Hematopoietic multipotent progenitor cell treated with erythropoietin and hydrocortisone succinate and interleukin-3 and kit ligand, for 15 days (in vitro differentiated cells): ENCODE measurements around the gene SPIRE2.
"Not testable (repeated sequence)": the region's sequence is repeated elsewhere in the genome, so short reads cannot be mapped to it uniquely, and the experiment has no call there.

ENCODE experiments used
- DNase-seq: peaks from one replicate; pipeline ENCODE4 v3.0.0-alpha.2; 2015; ENCODE audit warnings: low spot score

Gene SPIRE2, protein sequence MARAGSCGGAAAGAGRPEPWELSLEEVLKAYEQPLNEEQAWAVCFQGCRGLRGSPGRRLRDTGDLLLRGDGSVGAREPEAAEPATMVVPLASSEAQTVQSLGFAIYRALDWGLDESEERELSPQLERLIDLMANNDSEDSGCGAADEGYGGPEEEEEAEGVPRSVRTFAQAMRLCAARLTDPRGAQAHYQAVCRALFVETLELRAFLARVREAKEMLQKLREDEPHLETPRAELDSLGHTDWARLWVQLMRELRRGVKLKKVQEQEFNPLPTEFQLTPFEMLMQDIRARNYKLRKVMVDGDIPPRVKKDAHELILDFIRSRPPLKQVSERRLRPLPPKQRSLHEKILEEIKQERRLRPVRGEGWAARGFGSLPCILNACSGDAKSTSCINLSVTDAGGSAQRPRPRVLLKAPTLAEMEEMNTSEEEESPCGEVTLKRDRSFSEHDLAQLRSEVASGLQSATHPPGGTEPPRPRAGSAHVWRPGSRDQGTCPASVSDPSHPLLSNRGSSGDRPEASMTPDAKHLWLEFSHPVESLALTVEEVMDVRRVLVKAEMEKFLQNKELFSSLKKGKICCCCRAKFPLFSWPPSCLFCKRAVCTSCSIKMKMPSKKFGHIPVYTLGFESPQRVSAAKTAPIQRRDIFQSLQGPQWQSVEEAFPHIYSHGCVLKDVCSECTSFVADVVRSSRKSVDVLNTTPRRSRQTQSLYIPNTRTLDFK

DNA sequence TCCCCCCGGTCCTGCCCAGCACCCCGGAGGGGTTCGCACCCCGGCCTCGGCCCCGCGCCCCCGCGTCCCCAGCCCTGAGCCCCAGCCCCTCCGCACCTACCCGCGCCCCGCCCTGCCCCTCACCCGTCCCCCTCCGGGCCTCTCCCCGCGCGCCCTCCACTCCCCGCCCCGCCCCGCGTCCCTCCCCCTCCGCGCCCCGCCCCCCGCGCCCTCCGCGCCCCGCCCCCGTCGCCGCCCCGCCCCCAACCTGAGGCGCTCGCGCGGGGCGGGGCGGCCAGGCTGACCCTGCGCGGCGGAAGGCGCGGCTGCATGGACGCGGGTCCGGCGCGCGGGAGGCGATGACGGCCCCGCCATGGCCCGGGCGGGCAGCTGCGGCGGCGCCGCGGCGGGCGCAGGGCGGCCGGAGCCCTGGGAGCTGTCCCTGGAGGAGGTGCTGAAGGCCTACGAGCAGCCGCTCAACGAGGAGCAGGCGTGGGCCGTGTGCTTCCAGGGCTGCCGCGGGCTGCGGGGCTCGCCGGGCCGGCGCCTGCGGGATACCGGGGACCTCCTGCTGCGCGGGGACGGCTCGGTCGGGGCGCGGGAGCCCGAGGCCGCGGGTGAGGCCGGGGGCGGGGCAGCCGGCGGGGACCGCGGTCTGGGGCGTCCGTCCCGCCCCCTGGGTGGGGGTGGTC lies at the start of gene SPIRE2:
Gene SPIRE2 (plus strand): TSS at position 277 of the 671 bp plus-strand sequence. CDS start 76 bp downstream, at position 353.
- DNase-seq = peak; percentile 55

DNA sequence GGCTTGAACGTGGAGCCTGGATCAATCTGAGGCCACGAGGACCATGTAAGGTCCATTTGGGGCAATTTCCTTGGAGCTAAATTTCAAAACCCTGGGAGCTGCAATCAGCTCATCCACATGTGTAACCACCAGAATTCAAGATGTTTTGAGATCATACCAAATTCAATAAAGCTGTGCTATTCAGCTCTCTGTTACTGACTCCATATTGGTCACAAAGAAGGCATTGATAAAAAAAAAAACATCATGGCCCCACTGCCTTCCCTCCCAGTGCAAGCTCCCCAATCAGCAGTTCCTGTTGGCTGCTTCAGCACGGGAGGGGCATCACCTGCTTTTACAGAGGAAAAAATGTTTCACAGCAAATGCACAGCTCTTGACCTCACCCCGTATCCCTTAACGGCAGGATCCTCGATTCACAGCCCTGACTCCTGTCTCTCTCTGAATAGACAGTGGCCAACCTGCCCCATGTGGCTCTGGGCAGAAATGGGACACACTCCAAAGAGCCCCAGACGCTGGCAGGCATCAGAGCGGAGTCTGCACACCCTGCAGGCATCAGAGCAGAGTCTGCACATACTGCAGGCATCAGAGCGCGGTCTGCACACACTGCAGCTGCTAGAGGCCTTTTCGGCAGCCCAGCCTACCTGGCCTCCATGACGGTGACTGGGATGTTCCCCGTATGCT lies 48.9 kb upstream of the SPIRE2 start:
- DNase-seq = no peak

DNA sequence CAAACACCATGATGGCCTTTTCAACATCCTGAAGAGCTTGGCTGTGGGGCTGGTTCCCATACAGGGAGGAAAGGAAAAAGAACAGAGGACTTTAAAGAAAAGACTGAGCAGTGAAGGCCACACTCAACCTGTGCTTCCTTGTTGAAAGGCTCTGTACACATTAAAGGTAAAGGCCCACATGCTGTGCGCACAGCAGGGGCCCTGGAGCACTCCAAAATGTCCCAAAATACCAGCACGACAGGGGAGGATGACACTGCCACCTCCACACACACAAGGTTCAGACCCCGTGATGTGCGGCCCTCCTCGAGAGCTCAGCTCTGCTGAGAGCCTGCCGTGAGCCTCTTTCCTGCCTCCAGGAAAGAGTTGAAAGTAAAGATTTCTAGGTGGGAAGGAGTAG lies 48.4 kb upstream of the SPIRE2 start:
- DNase-seq = no peak

DNA sequence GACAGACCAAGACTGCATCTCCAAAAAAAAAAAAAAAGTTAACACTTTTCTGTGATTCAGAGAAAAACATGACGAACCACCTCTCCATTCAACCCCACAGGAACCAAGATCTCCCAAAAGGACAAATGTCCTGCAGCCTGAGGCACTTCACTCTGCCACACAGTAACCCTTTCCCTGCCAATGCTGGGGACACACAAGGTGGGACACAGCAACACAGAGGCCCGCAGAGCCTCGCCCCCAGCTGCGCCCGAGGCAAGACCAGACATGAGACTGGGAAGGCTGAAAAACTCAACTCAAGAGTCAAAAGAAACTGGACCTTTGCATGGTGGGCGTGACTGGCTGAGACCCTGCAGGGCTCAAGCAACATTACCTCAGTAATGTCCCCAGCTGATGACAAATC lies 45.8 kb upstream of the SPIRE2 start:
- DNase-seq = no peak

DNA sequence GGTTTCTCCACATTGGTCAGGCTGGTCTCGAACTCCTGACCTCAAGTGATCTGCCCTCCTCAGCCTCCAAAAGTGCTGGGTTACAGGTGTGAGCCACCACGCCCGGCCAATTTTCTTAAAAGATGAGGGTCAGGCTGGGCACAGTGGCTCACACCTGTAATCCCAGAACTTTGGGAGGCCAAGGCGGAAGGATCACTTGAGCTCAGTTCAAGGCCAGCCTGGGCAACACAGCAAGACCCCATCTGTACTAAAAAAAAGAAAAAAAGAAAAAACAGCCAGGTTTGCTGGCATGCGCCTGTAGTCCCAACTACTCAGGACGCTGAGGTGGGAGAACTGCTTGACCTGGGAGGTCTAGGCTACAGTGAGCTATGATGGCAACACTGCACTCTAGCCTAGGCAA lies 44.3 kb upstream of the SPIRE2 start:
- DNase-seq = not testable (repeated sequence)

DNA sequence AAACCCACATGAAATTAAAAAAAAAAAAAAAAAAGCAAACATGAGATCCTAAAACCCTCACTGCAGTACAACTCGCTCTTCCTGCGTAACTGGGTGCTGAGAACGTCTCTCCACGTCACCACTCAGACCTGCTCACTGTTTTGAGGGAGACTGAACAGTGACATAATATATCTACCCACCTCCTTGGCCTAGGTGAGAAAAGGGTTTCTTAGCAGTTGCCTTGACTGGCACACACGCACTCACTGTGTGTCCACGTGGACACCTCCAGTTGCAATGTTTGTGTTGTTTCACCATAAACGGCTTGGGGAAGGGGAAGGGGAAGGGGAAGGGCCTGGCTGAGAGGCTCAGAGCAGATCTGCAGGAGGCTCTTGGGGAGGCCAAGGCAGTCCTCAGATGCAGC lies 43.9 kb upstream of the SPIRE2 start:
- no peak for DNase-seq

DNA sequence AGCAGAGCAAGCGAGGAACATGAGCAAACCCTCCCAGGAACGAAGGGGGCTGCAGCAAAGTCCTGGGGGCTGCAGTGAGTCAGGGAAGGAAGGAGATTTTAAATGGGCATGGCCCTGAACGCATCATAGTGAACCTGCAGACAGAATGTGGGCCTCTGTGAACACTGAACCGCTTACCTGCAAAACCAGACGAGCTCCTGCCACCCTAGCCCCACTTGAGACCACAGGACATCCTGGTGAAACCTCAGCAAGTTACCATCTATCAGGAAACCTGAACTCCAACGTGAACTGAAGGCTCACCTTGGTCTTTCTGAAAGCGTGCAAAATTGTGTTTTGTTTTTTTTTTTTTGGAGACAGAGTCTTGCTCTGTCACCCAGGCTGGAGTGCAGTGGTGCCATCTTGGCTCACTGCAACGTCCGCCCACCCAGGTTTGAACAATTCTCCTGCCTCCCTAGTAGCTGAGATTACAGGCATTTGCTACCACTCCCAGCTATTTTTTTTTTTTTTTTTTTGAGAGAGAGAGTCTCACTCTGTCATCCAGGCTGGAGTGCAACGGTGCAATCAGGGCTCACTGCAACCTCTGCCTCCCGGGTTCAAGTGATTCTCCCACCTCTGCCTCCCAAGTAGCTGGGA lies 42.6 kb upstream of the SPIRE2 start:
- DNase-seq = no peak

DNA sequence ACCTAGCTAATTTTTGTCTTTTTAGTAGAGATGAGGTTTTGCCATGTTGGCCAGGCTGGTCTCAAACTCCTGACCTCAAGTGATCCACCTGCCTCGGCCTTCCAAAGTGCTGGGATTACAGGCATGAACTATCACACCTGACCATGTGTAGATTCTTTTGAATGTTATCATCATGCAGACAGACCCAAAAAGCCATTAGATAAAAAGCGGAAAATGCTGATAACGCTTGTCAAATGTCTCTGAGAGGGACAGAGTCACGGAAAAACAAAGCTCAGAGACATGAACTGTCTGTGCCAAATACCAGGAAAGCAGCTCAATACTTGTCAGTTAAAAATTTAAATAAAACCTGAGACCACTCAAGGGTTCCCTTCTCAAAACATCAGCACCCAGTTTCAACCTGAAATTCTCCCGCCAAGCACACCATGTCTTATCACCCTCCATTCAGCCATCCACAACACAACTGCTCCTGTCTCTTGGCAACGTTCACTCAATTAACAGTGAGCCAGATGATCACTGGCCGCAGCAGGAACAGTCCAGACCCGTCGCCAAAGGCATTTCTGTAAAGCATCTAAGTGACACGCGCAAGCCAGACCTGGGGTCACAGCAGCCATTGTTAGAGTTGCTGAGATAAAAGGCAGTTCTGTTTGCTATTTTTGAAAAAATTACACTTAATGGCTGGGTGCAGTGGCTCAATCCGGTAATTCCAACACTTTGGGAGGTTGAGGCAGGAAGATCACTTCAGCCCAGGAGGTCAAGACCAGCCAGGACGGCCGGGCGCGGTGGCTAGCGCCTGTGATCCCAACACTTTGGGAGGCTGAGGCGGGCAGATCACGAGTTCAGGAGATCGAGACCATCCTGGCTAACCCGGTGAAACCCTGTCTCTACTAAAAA lies 41.6 kb upstream of the SPIRE2 start:
- DNase-seq = peak; percentile 34

DNA sequence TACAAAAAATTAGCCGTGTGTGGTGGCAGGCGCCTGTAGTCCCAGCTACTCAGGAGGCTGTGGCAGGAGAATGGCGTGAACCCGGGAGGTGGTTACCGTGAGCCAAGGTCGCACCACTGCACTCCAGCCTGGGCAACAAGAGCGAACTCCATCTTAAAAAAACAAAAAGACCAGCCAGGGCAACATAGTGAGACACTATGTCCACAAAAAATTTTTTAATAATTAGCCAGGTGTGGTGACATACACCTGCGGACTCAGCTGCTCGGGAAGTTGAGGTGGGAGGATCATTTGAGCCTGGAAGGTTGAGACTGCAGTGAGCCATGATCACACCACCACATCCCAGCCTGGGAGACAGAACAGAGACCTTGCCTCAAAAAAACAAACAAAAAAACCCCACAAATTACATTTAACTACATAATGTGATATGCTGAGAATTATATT lies 40.9 kb upstream of the SPIRE2 start:
- no peak for DNase-seq

DNA sequence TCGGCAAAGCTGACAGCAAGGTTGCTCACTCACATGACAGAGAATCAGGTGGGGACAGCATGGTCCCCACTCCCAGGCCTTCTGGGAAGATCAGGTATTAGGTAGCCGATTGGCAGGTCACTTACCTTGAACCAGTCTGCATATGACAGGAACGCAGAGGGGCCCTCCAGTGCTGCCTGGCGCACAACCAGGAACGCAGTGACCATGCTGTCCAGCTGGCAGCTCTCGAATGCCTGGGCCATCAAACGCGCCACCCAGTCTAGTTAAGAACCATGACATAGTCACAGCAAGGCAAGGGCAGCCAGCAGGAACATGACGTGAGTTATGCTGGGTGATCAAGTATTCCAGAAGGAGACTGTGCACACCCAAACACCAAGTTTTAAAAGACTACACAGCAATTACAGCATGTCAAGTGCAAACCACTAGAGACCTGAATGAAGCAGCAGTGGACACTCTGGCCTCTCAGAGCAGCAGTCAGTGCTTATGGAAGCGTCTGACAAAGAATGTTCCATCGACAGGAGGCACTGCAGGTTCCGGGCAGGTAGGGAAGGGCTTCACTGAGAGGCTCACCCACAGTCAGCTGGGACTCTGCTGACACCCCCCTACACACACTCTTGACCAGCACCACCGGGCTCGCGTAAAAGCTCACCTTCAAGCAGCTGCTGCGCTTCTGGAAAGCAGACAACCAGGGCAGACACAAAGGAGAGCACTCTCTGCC lies 36.8 kb upstream of the SPIRE2 start:
- no peak for DNase-seq

DNA sequence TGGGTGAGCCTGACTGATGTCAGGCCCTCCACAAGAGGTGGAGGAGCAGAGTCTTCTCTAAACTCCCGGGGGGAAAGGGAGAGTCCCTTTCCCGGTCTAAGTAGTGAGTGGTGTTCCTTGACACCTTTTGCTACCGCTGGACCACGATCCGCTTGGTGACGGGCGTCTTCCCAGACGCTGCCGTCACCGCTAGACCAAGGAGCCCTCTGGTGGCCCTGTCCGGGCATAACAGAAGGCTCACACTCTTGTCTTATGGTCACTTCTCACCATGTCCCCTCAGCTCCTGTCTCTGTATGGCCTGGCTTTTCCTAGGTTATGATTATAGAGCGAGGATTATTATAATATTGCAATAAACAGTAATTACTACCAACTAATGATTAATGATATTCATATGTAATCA lies 35.2 kb upstream of the SPIRE2 start:
- peak; percentile 34 for DNase-seq

DNA sequence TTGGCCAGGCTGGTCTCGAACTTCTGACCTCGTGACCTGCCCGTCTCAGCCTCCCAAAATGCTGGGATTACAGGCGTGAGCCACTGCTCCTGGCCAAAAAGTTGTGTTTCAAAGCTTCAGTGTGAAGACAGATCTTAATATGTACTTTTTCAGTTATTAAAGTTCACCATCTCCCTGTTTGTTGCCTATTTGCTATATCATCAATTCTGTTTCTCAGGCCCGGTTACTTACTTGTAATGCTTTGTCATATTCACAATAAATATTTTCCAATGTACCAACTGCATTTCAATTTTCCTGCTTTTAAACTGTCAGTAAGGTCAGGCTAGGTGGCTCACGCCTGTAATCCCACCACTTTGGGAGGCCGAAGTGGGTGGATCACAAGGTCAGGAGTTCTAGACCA lies 34.3 kb upstream of the SPIRE2 start:
- no peak for DNase-seq

DNA sequence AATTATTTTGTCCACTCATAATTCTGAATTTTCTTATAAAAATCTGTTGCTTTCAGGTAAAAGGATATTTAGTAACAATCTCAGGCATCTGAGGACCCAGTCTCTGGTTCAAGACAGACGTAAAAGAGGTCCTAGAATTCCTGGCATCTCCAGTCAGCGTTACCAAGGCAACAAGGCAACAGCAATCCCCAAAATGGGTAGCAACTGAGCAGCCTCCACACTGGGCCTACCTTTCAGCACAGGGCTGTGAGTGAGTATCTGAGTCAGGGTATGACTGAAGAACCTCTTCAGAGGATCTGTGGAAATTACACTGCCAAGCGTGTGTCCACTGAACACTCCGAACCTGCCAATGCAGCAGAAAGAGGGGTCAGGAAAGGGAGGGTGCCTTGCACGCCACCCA lies 32.6 kb upstream of the SPIRE2 start:
- no peak for DNase-seq

DNA sequence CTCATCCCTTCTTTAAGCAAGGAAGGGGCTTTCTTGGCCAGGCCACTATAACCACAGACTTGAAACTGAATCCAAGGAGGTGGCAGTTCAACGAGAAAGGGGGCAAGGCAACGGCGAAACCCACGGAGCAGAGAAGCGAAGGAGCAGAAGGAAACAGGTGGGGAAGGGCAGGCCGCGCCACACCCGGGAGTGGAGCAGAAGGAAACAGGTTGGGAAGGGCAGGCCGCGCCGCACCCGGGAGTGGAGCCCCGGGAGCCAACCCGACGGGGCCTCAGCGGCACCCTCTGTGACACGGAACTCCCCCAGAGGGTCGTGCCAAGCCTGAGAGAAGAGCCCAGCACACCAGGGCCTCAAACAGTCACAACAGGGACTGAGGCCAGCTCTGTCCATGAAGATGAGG lies 32.2 kb upstream of the SPIRE2 start:
- DNase-seq = no peak

DNA sequence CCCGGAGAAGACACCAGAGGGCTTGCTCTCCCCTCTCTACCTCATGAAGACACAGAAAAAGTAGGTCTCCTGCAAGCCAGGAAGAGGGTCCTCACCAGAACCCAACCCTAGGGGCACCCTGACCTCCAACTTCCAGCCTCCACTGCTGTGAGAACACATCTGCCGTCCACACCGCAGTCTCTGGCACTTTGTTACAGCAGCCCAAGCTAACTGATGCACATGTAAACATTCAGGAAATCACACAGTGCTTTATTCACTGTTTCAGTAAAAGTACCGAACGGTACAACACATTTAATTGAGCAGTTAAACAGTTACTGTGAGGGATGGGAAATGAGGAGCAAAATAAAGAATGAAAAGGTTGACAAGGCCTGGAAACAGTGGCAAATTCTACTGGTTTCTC lies 30.1 kb upstream of the SPIRE2 start:
- no peak for DNase-seq

DNA sequence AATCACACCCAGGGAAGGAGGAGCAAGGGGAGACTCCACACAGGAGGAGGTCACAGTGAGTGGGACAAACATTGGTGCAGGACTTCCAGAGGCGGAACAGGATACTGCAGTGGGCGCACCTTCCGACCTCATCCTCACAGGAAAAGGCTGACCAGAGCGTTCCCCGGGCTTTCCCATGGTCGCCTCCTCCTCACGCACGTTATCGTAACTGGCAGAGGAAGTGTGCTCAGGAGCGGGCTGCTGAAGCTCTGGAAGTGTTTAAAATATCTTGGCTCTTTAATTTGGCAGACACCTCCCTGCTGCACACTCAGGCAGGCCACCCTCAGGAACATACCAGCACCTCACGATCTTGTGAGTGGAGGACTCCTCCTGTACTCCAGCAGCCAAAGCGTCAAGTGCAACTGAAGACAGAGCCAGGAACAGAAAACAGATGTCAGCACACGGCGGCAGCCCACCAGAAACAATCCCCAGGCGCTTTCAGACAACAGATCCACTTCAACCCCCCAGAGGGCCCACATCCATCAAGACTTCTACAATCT lies 29.4 kb upstream of the SPIRE2 start:
- DNase-seq = no peak

DNA sequence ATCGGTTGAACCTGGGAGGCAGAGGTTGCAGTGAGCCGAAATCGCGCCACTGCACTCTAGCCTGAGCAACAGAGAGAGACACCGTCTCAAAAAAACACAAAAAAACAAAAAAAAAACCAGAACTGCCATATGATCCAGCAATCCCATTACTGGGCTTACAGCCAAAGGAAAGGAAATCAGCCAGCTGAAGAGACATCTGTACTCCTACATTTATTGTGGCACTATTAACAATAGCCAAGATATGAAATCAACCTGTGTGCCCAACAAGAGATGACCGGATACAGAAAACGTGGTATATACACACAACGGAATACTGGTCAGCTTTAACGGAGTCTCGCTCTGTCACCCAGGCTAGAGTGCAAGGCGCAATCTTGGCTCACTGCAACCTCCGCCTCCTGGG lies 26.5 kb upstream of the SPIRE2 start:
- DNase-seq = no peak

DNA sequence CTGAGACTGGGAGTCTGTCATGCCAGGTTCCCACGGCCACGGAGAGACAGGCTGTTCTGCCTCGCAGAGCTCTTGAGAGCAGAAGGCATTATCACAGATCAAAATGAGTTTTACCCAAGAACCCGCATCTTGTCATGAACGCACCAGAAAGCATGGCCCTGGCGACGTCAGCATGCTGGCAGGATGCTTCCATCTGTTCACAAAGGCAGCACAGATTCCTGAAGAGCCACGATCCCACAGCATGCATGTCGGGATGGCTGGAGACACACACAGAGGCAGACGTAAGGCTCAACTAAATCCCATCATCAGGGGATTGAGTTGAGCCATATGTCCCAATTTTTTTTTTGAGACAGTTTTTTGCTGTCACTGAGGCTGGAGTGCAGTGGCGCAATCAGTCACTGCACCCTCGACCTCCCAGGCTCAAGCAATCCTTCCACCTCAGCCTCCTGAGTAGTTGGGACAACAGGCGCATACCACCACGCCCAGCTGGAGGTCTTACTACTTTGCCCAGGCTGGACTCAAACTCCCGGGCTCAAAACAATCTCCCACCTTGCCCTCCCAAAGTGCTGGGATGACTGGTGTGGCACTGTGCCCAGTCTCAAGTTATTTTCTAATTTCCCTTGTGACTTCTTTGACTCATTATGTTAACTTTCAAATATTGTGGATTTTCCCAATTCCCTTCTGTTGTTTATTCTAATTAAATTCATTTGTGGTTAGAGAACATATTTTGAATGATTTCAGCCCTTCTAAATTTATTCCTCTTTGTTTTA lies 23.0 kb upstream of the SPIRE2 start:
- no peak for DNase-seq

DNA sequence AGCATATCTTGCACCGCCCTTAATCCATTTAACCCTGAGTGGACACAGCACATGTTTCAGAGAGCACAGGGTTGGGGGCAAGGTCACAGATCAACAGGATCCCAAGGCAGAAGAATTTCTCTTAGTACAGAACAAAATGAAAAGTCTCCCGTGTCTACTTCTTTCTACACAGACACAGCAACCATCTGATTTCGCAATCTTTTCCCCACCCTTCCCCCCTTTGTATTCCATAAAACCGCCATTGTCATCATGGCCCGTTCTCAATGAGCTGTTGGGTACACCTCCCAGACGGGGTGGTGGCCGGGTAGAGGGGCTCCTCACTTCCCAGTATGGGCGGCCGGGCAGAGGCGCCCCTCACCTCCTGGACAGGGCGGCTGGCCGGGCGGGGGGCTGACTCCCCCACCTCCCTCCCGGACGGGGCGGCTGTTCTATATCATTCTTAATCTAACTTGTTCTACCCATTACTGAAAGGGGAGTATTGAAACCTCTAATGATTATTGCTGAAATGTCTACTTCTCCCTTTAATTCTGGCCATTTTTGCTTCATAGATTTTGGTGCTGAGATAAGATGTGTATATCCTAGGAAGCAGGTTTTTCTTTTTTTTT lies 21.6 kb upstream of the SPIRE2 start:
- not testable (repeated sequence) for DNase-seq
